Endothelial cell of umbilical vein (primary cell): ENCODE measurements around the gene CD74. TPM values are rescaled to one million over a fixed set of nuclear protein-coding genes. Genes with fewer than 3 reads are reported as not detected.

Experiments
- BruUV-seq: library from RNA; stranded (reverse); fragments of 400-500 nt; replicated peaks from 2 replicates; lab custom pipeline; 2021; lab: Mats Ljungman, UMichigan
- CTCF ChIA-PET: fragments of 300-600, 350-600 bp; sonication (Branson Sonifier 250); formaldehyde crosslinking; loops from one replicate; lab custom pipeline; 2021; ENCODE audit warnings: antibody characterized with exemption, inconsistent platforms; lab: Charles Lee
- POLR2A ChIA-PET: fragments of 300-600, 350-600 bp; sonication (Branson Sonifier 250); formaldehyde crosslinking; loops from one replicate; lab custom pipeline; 2021; ENCODE audit warnings: antibody characterized with exemption, inconsistent platforms; lab: Charles Lee
- DNase-seq: peaks from one replicate; pipeline ENCODE4 v3.0.0-alpha.2; 2011; ENCODE audit warnings: low read depth, low spot score
- FAIRE-seq: peaks from 2 replicates; lab custom pipeline; 2011; peaks lifted over from hg19 to GRCh38; lab: Jason Lieb, UNC
- H2AFZ ChIP-seq: 2 replicates; pipeline ENCODE4 v1.6.0; 2012; ENCODE audit warnings: low read depth, low read length, control low read depth, inconsistent platforms
- H3K27ac ChIP-seq: 2 replicates; pipeline ENCODE4 v1.5.1; 2011; ENCODE audit warnings: low read depth, mild to moderate bottlenecking, control low read depth, low read length, moderate library complexity; ENCODE audit not compliant: insufficient read depth
- H3K27me3 ChIP-seq, 2 experiments: 2 replicates each; pipeline versions ENCODE4 v1.6.0 to v1.6.1; 2011; ENCODE audit warnings: low read length in 2 of 2, mixed read lengths in 1 of 2; ENCODE audit not compliant: control insufficient read depth in 2 of 2, insufficient read depth in 2 of 2
- H3K36me3 ChIP-seq, 2 experiments: 2 replicates in 1 of 2; 3 replicates in 1 of 2; pipeline ENCODE4 v1.5.1; 2011; ENCODE audit warnings: low read length in 2 of 2, mild to moderate bottlenecking in 1 of 2, moderate library complexity in 1 of 2; ENCODE audit not compliant: control insufficient read depth in 2 of 2, insufficient read depth in 2 of 2; ENCODE audit errors: extremely low read depth in 1 of 2
- H3K4me1 ChIP-seq: 3 replicates; pipeline ENCODE4 v1.5.1; 2011; ENCODE audit warnings: mild to moderate bottlenecking, low read length; ENCODE audit not compliant: control insufficient read depth, insufficient read depth; ENCODE audit errors: extremely low read depth
- H3K4me2 ChIP-seq: 2 replicates; pipeline ENCODE4 v1.6.1; 2011; ENCODE audit warnings: low read length, control low read depth, mixed read lengths; ENCODE audit not compliant: insufficient read depth
- H3K4me3 ChIP-seq, 3 experiments: fragments of 200-600 bp in 1 of 3; sonication (generic), shearing (Covaris generic) in 1 of 3; replicated peaks in 1 of 3; 2 replicates each; pipeline ENCODE4 v1.5.1; 2011 to 2016; ENCODE audit warnings: control low read depth in 3 of 3, low read length in 3 of 3, mild to moderate bottlenecking in 2 of 3, inconsistent platforms in 1 of 3, low read depth in 1 of 3, moderate library complexity in 1 of 3; ENCODE audit not compliant: insufficient read depth in 1 of 3
- H3K79me2 ChIP-seq: 2 replicates; pipeline ENCODE4 v1.6.0; 2012; ENCODE audit warnings: low read length, inconsistent platforms; ENCODE audit not compliant: control insufficient read depth, insufficient read depth
- H3K9ac ChIP-seq: replicated peaks from 2 replicates; pipeline ENCODE3; 2011; ENCODE audit warnings: low read length, control low read depth; ENCODE audit not compliant: insufficient read depth; ENCODE audit errors: extremely low read depth
- H3K9me1 ChIP-seq: replicated peaks from 3 replicates; pipeline ENCODE4 v1.6.0; 2011; ENCODE audit warnings: mild to moderate bottlenecking, low read length; ENCODE audit not compliant: control insufficient read depth, insufficient read depth; ENCODE audit errors: extremely low read depth
- H3K9me3 ChIP-seq: replicated peaks from 2 replicates; pipeline ENCODE4 v1.5.1; 2012; ENCODE audit warnings: low read length, inconsistent platforms; ENCODE audit not compliant: control insufficient read depth, insufficient read depth
- H4K20me1 ChIP-seq: replicated peaks from 2 replicates; pipeline ENCODE3; 2011; ENCODE audit warnings: mild to moderate bottlenecking, low read length; ENCODE audit not compliant: control insufficient read depth, insufficient read depth; ENCODE audit errors: extremely low read depth
- EZH2 ChIP-seq: IDR thresholded peaks from 2 replicates; pipeline ENCODE4 v1.6.1; 2012; ENCODE audit warnings: borderline replicate concordance, low read depth, mild to moderate bottlenecking, moderate library complexity, low read length, inconsistent platforms; ENCODE audit not compliant: severe bottlenecking
- FOS ChIP-seq: IDR thresholded peaks from 2 replicates; pipeline ENCODE4 v1.6.1; 2011; ENCODE audit warnings: mild to moderate bottlenecking, low read length, moderate library complexity, borderline replicate concordance; ENCODE audit not compliant: insufficient read depth
- GATA2 ChIP-seq: IDR thresholded peaks from 2 replicates; pipeline ENCODE4 v1.7.0; 2011; ENCODE audit warnings: low read depth, mild to moderate bottlenecking, moderate library complexity, mixed read lengths, low read length; ENCODE audit not compliant: insufficient read length, insufficient read depth
- JUN ChIP-seq: IDR thresholded peaks from 2 replicates; pipeline ENCODE4 v1.6.1; 2011; ENCODE audit warnings: borderline replicate concordance, low read depth; ENCODE audit not compliant: insufficient read length, insufficient read depth
- MYC ChIP-seq: IDR thresholded peaks from one replicate; pipeline ENCODE4 v1.6.1; 2011; ENCODE audit warnings: mild to moderate bottlenecking, low read depth, low read length
- POLR2A ChIP-seq: IDR thresholded peaks from 2 replicates; pipeline ENCODE4 v1.6.1; 2012; ENCODE audit warnings: low read depth, mild to moderate bottlenecking, control low read depth, low read length
- POLR2AphosphoS5 ChIP-seq: IDR thresholded peaks from 2 replicates; pipeline ENCODE4 v1.6.1; 2012; ENCODE audit warnings: low read depth, mild to moderate bottlenecking, control low read depth, low read length, moderate library complexity; ENCODE audit not compliant: insufficient read depth
- dilution Hi-C: fragments of 300-500 bp; cut with MboI; formaldehyde crosslinking; loops from one replicate; pipeline ENCODE4 v1.15.0; 2019; ENCODE audit warnings: low sequenced_read_pairs; ENCODE audit not compliant: extremely low pct_ligation_motif_present
- intact Hi-C: fragments of 100-400 bp; cut with micrococcal nuclease; formaldehyde crosslinking; loops from one replicate; pipeline ENCODE4 v1.10.0; 2022
- polyA plus RNA-seq, 4 experiments: library from polyadenylated mRNA; depleted of rRNA in 3 of 4; stranded (reverse) in 3 of 4; unstranded in 1 of 4; fragments of >200 nt; gene quantifications; 2 replicates each; pipeline versions ENCODE4 v1.2.1 to v1.2.3, GENCODE V29; 2011 to 2012; ENCODE audit warnings: missing spikeins in 1 of 4
- total RNA-seq: library from RNA; stranded (reverse); gene quantifications from 2 replicates; pipeline ENCODE4 v1.2.3, GENCODE V29; 2021
- TF ChIP-seq, protein P1 (sequence below), 2 donors: IDR thresholded peaks; 1 replicate in 1 of 2; 2 replicates in 1 of 2; pipeline ENCODE4 v1.5.1; 2011; ENCODE audit warnings: low read length in 2 of 2, mild to moderate bottlenecking in 2 of 2, moderate library complexity in 2 of 2, control low read depth in 1 of 2, inconsistent platforms in 1 of 2, low read depth in 1 of 2; ENCODE audit not compliant: insufficient read depth in 1 of 2; ENCODE audit errors: extremely low read depth in 1 of 2
- TF ChIP-seq, protein P2 (sequence below): IDR thresholded peaks from 2 replicates; pipeline ENCODE4 v1.6.1; 2011; ENCODE audit not compliant: insufficient read depth, insufficient read length

Gene CD74
- total and polyA plus RNA-seq, 2 donors (not counting 3 experiments of a cell fraction or from before 2014, with no cell fraction given) = 0.62 to 1.3 TPM

DNA sequence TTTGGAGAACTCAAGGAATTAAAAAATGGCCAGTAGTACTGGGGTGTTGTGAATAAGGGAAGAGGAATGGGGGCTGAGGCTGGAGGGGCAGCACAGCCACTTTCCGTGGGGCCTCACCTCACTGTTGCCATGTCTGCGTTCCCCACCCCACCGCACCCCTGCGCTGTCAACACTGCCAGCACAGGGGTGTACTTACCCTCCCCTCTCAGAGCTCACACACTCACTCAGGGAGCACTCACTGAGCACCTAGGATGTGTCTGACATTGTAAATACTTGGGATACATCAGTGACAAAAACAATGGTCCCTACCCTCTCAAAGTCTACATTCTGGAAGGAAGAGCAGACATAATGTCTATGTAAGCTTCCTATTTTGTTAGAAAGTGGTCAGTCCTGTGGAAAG lies 40.2 kb upstream of the CD74 start:
- no peaks in the 10 kb centered on the region for H3K27me3 ChIP-seq
- intact Hi-C loops (no loop called here), dilution Hi-C loops (no loop called here)
- peaks cover 0 to 1% of the 10 kb centered on the region in 2 experiments for H3K36me3 ChIP-seq
- DNase-seq (no peak), FAIRE-seq (no peak)
- ChIA-PET CTCF (no interaction called here), POLR2A (no interaction called here)
- H4K20me1 ChIP-seq = no peaks in the 10 kb centered on the region
- H3K9me3 ChIP-seq = no peaks in the 10 kb centered on the region
- no peak for TF ChIP-seq POLR2A
- no peak for TF ChIP-seq EZH2
- no peak for TF ChIP-seq JUN
- TF ChIP-seq, protein P1, sequence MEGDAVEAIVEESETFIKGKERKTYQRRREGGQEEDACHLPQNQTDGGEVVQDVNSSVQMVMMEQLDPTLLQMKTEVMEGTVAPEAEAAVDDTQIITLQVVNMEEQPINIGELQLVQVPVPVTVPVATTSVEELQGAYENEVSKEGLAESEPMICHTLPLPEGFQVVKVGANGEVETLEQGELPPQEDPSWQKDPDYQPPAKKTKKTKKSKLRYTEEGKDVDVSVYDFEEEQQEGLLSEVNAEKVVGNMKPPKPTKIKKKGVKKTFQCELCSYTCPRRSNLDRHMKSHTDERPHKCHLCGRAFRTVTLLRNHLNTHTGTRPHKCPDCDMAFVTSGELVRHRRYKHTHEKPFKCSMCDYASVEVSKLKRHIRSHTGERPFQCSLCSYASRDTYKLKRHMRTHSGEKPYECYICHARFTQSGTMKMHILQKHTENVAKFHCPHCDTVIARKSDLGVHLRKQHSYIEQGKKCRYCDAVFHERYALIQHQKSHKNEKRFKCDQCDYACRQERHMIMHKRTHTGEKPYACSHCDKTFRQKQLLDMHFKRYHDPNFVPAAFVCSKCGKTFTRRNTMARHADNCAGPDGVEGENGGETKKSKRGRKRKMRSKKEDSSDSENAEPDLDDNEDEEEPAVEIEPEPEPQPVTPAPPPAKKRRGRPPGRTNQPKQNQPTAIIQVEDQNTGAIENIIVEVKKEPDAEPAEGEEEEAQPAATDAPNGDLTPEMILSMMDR (IDR thresholded peaks at IDR 0.05; ENCODE audit: extremely low read depth in 1 of 2, insufficient read depth in 1 of 2, low read depth in 1 of 2, low read length in 2 of 2) = no peak
- TF ChIP-seq GATA2 = no peak
- TF ChIP-seq FOS = no peak
- TF ChIP-seq, protein P2, sequence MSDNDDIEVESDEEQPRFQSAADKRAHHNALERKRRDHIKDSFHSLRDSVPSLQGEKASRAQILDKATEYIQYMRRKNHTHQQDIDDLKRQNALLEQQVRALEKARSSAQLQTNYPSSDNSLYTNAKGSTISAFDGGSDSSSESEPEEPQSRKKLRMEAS = no peak
- TF ChIP-seq MYC = no peak
- TF ChIP-seq POLR2AphosphoS5 = no peak
- H3K79me2 ChIP-seq = peaks cover 16% of the 10 kb centered on the region
- no peak overlapping the region for H3K4me3 ChIP-seq
- no peak overlapping the region for H2AFZ ChIP-seq
- H3K9ac ChIP-seq = no peak overlapping the region
- no TSS peak for BruUV-seq
- H3K4me2 ChIP-seq = no peak overlapping the region
- peaks cover 11% of the 10 kb centered on the region for H3K4me1 ChIP-seq
- H3K9me1 ChIP-seq = no peaks in the 10 kb centered on the region
- H3K27ac ChIP-seq = no peak overlapping the region
